GM18873 (cell line): ENCODE results near the gene CASR.
"Not testable (repeated sequence)": the region's sequence is repeated elsewhere in the genome, so short reads cannot be mapped to it uniquely, and the experiment has no call there.

Source experiments
- ATAC-seq: cut with Tn5 transposase; IDR thresholded peaks from one replicate; pipeline ENCODE4 v1.9.1; 2021; ENCODE audit warnings: mild to moderate bottlenecking, moderate library complexity, moderate number of reproducible peaks; ENCODE audit not compliant: unreplicated experiment, low FRiP score

The CASR gene, protein sequence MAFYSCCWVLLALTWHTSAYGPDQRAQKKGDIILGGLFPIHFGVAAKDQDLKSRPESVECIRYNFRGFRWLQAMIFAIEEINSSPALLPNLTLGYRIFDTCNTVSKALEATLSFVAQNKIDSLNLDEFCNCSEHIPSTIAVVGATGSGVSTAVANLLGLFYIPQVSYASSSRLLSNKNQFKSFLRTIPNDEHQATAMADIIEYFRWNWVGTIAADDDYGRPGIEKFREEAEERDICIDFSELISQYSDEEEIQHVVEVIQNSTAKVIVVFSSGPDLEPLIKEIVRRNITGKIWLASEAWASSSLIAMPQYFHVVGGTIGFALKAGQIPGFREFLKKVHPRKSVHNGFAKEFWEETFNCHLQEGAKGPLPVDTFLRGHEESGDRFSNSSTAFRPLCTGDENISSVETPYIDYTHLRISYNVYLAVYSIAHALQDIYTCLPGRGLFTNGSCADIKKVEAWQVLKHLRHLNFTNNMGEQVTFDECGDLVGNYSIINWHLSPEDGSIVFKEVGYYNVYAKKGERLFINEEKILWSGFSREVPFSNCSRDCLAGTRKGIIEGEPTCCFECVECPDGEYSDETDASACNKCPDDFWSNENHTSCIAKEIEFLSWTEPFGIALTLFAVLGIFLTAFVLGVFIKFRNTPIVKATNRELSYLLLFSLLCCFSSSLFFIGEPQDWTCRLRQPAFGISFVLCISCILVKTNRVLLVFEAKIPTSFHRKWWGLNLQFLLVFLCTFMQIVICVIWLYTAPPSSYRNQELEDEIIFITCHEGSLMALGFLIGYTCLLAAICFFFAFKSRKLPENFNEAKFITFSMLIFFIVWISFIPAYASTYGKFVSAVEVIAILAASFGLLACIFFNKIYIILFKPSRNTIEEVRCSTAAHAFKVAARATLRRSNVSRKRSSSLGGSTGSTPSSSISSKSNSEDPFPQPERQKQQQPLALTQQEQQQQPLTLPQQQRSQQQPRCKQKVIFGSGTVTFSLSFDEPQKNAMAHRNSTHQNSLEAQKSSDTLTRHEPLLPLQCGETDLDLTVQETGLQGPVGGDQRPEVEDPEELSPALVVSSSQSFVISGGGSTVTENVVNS

DNA sequence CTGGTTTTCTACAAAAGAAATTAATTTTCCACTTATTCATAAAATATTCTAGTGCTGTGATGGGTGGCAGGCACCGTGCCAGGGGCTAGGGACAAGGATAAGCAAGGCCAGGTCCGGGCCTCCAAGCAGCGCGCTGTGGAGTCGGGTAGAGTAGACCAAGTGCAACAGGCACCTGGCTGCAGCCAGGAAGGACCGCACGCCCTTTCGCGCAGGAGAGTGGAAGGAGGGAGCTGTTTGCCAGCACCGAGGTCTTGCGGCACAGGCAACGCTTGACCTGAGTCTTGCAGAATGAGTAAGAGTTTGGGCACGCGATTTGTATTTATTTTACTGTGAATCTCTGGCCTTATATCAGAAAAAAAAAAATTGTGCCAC lies at the start of gene CASR:
Gene CASR (plus strand): TSS at position 148 of the 372 bp plus-strand sequence. CDS start 70,522 bp downstream, outside the sequence.
- no peak for ATAC-seq

DNA sequence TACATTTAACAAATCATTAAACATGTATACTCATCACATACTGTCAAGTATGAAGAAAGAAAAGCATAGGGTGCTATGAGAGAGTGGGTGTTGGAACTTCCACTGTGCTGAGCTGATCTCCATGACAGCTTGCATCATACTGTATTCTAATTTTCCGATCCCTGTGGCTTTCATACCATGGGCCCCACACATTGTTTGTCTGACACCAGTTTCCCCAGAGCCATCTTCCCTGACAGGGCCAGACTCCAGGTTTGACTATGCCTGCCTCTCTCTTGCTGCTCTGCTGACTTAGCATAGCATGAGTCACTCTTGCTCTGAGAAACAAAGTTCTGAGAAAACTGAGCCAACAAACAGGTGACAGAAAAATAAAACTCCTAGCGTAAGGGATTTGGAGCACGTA lies 37.0 kb upstream of the CASR start:
- ATAC-seq = peak; percentile 62

DNA sequence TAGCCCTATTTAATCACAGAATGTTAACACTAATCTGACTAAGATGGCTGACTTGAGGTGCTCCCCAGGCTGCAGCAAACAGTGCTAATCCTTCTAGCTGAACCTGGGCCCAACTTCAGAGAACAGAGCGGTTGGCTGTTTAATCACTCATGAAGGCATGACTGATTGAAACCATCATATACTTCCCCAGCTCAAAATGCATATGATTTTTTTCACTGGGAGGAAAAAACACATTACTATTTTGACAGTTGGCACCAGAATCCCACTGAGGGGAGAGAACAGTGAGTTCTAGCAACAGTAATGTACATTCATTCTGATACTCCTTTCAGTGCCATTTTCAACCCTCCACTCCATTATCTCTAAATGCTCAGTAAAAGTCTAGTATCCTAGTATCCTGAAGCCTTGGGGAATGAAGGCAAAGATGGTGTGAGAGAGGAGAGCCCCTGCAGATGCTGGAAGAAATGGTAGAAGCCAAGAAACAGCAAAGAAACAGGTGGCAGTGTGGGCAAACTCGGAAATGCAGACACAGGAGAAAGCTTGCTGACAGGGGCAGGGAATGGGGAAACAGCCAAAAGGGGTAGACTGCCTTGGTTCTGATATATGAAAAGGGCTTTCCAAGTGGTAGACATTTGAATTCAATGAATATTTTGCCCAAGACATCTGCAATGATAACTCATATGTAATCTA lies 34.4 kb upstream of the CASR start:
- ATAC-seq = no peak

DNA sequence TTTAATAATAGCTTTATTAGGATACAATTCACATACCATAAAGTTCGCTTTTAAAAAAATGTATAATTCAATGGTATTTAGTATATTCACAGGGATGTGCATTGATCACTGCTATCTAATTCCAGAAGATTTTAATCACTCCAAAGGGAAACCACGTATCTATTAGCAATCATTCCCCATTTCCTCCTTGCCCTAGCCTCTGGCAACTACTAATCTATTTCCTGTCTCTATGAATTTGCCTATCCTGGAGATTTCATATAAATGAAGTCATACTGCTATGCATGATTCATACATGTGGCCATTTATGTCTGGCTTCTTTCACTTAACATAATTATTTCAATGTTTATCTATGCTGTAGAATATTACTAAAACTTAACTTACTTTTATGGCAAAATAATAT lies 32.0 kb upstream of the CASR start:
- ATAC-seq = no peak

DNA sequence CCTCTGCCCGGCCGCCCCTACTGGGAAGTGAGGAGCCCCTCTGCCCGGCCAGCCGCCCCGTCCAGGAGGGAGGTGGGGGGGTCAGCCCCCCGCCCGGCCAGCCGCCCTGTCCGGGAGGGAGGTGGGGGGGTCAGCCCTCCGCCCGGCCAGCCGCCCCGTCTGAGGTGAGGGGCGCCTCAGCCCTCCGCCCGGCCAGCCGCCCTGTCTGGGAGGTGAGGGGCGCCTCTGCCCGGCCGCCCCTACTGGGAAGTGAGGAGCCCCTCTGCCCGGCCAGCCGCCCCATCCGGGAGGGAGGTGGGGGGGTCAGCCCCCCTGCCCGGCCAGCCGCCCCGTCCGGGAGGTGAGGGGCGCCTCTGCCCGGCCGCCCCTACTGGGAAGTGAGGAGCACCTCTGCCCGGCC lies 18.5 kb upstream of the CASR start:
- not testable (repeated sequence) for ATAC-seq

DNA sequence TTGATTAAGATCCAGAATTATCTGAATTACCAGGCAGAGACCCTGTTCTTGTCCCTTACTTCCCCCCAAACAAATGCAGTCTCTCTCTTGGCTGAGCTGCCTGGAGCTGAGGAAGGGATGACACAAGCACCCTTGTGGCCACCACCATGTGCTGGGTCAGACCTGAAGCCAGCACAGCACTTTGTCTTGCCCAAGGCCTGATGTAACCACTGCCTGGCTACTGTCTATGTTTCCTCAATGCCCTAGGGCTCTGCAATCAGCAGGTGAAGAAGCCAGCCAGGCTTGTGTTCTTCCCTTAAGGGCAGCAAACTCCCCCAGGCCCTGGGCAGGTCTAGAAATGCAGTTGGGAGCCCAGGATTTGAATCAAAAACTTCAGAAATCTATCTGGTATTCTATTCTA lies 15.8 kb upstream of the CASR start:
- ATAC-seq = no peak

DNA sequence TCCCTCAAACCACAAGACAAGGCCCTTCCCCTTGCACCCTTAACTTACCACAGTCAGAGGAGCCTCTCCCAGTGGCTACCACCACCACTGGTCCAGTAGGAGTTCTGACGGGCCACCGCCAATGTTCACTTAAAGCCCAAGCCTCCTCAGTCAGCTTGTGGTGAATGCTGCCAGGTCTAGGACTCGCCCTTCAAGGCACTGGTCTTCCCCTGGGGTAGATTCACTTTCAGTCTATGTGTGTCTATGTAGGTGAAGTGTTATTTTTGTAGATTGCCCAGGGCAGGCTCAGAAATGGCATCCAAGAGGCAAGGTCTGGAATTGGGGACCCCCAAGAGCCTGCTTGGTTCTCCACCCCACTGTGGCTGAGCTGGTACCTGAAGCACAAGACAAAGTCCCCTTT lies 15.4 kb upstream of the CASR start:
- ATAC-seq = no peak

DNA sequence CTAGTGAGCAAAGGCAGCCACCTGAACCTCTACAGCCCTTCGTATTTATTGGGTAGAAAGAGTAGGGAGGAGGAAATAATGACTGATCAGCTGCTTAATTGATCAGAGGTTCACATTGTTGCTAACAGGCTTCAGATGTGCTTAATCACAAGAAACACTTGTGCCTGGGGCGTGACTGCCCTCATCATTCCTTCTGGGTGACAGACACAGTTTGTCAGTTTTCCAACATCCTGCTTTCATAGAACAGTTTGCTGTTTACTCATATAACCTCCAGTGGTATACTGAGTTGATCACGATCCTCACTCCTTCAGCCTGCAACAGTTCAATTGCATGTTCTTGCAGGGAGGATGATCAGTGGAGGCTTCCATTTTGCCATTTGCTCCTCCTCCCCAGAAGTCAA lies 13.6 kb upstream of the CASR start:
- ATAC-seq = no peak

DNA sequence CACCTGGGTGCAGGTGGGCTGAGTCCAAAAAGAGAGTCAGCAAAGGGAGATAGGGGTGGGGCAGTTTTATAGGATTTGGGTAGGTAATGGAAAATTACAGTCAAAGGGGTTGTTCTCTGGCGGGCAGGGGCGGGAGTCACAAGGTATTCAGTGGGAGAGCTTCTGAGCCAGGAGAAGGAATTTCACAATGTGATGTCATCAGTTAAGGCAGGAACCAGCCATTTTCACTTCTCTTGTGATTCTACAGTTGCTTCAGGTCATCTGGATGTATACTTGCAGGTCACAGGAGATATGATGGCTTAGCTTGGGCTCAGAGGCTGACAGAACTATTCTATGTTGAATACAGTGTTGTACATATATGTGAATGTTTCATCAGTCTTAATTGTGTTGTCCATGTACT lies 12.1 kb upstream of the CASR start:
- ATAC-seq = not testable (repeated sequence)

DNA sequence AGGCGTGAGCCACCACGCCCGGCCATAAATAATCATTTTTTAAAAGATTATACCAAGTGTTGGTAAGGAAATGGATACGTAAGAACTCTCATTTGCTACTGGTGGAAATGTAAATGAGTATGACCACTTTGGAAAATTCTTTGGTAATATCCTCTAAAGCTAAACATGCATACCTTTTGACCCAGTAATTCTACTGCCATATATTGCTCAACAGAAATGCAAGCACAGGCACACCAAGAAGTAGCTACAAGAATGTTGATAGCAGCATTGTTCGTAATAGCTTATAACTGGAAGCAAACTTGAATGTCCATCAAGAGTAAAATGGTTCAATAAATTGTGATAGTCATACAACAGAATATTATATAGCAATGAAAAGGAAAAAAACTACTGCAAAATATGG lies 4.8 kb upstream of the CASR start:
- no peak for ATAC-seq

DNA sequence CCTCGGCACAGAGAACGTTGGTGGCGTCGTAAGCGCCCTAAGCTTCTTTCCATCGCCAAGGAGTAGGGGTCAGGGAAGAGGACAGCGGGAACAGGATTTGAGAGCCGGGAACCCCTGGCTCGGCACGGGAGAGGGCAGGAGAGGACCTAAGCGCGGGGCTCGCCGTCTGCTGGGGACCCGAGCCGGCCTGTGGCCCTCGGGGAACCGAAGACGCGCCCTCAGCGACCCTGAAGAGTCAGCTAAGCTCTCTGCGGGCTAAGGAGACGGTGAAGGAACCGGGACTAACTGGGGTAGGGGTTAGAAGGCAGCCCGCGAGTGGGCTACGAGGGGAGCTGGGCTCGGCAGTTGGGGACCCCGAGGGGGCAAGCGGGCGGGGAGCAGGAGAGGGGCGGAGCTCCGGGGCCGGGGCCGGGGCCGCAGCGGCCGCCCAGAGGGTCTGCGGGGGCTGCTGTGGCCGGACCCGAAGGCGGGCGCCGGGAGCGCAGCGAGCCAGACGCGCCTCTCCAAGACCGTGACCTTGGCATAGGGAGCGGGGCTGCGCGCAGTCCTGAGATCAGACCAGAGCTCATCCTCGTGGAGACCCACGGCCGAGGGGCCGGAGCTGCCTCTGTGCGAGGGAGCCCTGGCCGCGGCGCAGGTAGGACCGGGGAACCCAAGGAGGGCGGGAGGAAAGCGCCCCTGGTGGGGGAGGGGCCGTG lies 574 bp downstream of the CASR start:
- no peak for ATAC-seq

DNA sequence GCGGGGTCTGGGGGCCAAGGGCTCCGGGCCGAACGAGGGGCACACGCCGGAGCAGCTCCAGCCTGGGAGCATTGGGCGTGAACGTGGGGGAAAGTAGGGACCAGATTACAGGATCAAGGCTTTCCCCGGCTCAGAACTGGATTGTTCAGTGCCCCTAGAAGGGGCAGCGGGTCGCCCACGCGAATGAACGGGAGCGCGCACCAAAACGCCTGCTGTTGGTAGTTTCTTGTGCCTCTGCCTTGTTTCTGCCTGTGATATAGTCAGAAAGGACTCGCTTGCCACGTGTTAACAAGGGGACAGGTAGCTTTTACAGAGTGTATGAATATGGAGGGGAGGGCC lies 1.1 kb downstream of the CASR start:
- no peak for ATAC-seq

DNA sequence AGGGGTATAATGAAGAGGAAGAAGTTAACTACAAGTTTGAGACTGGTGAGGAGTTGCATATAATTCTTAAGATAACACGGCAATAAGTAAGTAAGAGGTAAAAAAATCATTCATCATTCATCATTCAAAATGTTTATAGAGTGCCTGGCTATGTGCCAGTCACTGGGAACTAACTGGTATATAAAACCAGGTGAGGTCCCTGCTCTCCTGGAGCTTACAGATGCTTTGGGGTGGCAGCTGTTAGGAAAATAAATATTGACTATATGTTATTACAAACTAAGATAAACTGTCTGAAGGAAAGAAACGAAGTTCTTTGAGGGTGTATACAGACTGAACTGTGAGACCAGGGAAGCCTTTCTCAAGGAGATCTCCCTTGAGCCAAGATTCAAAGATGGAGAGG lies 2.9 kb downstream of the CASR start:
- ATAC-seq = no peak

DNA sequence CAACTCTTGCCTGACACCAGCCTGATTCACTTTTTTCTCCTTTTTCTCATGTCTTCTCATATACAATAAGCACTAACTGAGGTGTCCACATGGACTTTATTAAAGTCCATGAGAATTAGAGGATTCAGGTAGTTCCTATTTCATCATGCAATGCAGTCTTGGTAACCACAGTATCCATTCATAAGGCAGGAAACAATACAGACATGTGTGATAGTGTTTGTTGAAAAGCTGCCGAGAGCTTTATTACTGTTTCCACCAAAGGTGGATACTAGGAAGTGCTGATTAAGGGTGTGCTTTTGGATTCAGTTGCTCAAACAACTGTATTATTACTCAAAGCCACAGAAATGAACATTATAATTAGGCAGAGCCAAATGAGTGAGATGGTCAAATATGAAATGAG lies 5.3 kb downstream of the CASR start:
- ATAC-seq = no peak

DNA sequence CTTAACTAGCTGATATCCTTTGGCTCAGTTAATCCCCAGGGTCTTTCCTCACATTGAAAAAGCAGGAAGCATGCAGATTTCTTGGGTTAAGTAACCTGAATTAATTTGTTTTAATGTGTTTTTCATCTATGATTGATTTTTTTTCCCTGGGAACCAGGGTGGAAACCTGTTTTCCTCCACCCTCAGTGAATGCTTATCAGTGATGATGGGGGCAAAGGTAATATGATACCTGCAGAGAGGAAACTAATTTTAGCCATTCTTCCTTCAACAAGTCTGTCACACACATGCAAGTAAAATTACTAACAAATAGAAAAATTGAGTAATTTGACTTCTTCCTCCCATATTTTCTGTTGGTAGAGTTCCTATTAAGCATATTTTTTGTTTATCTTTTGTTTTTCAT lies 5.9 kb downstream of the CASR start:
- no peak for ATAC-seq

DNA sequence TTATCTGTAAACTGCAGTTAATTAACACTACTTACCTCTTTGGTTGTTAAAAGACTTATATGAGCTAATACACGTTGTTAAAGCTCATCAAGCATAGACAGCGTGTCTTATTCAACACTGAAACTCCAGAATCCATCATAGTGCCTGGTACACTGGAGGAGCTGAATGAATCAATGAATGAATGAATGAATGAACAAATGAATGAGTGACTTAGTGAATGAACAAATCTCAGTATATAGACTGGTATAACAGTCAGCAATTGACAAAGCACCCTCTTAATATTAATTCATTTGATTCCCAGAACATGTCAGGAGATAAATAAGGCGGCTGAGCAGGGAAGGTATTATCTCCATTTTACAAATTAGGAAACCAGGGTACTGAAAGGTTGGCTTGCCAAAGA lies 7.1 kb downstream of the CASR start:
- ATAC-seq = no peak

DNA sequence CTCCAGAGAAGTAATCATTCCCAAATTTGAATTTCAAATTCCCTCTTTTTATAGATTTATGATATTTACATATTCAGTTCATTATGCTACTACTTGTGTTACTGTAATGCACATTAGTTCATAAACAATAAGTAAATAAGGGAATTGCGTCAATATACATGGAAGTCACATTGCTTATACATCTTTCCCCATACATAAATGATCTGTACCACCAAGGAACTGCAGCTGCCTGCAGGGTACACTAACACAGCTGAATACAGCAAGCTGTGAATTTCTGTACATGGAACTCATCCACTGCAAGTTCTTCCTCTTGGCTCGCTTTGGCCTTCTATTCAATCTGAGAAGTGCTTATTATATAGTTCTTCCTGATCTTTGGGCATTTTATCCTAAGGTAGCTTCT lies 15.5 kb downstream of the CASR start:
- no peak for ATAC-seq

DNA sequence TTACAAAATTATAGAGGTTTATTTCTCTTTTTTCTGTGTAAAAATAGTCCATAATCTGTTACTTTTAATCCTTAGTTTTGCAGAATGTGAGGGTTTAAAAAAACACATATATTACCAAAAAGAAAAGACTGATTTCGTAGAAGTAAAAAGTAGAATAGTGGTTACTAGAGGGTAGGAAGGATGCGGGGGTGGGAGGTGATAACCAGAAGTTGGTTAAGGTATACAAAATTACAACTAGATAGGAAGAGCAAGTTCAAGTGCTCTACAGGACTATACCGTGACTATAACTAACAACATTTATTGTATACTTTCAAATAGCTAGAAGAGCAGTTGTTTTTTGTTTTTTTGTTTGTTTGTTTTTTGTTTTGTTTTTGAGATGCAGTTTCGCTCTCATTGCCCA lies 16.1 kb downstream of the CASR start:
- no peak for ATAC-seq

DNA sequence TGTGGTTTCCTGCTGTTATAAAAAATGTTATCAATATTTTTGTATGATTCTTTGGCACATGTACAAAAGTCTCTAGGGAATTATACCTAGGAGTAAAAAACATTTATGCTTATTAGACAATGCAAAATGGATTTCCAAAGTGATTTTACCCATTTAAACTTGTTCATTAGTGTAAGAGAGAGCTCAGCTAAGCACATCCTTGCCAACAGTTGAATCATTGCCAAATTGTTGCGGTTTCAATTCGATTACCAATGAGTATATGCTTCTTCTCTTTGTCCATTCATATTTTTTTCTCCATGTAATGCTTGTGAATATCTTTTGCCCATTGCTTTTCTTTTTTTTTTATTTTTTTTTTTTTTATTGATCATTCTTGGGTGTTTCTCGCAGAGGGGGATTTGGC lies 17.2 kb downstream of the CASR start:
- ATAC-seq = no peak

DNA sequence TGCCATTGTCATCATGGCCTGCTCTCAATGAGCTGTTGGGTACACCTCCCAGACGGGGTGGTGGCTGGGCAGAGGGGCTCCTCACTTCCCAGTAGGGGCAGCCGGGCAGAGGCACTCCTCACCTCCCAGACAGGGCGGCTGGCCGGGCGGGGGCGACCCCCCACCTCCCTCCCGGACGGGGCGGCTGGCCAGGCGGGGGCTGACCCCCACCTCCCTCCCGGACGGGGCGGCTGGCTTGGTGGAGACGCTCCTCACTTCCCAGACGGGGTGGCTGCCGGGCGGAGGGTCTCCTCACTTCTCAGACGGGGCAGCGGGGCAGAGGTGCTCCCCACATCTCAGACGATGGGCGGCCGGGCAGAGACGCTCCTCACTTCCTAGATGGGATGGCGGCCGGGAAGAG lies 18.0 kb downstream of the CASR start:
- not testable (repeated sequence) for ATAC-seq
